Left ventricle myocardium inferior (tissue), 1 donor: ENCODE measurements around the gene BMP6. TPM values are rescaled to one million over a fixed set of nuclear protein-coding genes. Genes with fewer than 3 reads are reported as not detected.

Experiments used
- DNase-seq: peaks from one replicate; pipeline ENCODE4 v3.0.0-alpha.2; 2020
- H3K27ac ChIP-seq: fragments of 200-600 bp; replicated peaks from 2 replicates; pipeline ENCODE4 v1.8.0; 2021
- H3K27me3 ChIP-seq: fragments of 200-600 bp; 2 replicates; pipeline ENCODE4 v1.8.0; 2021; ENCODE audit warnings: low read depth
- H3K36me3 ChIP-seq: fragments of 200-600 bp; 2 replicates; pipeline ENCODE4 v1.8.0; 2021
- H3K4me1 ChIP-seq: fragments of 200-600 bp; 2 replicates; pipeline ENCODE4 v1.8.0; 2021
- H3K4me3 ChIP-seq: fragments of 200-600 bp; 2 replicates; pipeline ENCODE4 v1.8.0; 2021; ENCODE audit warnings: mild to moderate bottlenecking, moderate library complexity
- H3K9me3 ChIP-seq: fragments of 200-600 bp; replicated peaks from 2 replicates; pipeline ENCODE4 v1.8.0; 2021
- CTCF ChIP-seq: fragments of 200-600 bp; IDR thresholded peaks from 2 replicates; pipeline ENCODE4 v1.8.0; 2021; ENCODE audit warnings: antibody characterized with exemption, mild to moderate bottlenecking, borderline replicate concordance
- intact Hi-C: fragments of 100-400 bp; cut with micrococcal nuclease; formaldehyde crosslinking; loops from one replicate; pipeline ENCODE4 v1.11.0; 2022
- total RNA-seq: library from RNA; stranded (reverse); fragmentation: NEBNext Ultra II Directional; extraction: Animal tissue kit (Norgen Biotek cat#: 25700); gene quantifications from one replicate; pipeline ENCODE4 v1.2.1, GENCODE V29; 2021
- donor health status: DM: no; HTN: yes; CAD: no; lungs with severe emphysema.

BMP6 gene
- total RNA-seq, 1 donor from 2014 or later: 5.2 TPM

- Histone ChIP-seq H3K4me3 (no peak overlapping the region), H3K27ac (no peak overlapping the region), H3K27me3 (no peaks in the 10 kb centered on the region), H3K9me3 (no peaks in the 10 kb centered on the region), H3K4me1 (no peaks in the 10 kb centered on the region), H3K36me3 (no peaks in the 10 kb centered on the region)
- DNase-seq: no peak
- intact Hi-C loops: no loop called here
- TF ChIP-seq CTCF: no peak
Measured at GRCh38 chr6:7918403-7918802, 192.5 kb downstream of the BMP6 start.

- Histone ChIP-seq H3K27ac (no peak overlapping the region), H3K4me1 (no peaks in the 10 kb centered on the region), H3K4me3 (no peak overlapping the region), H3K36me3 (no peaks in the 10 kb centered on the region), H3K27me3 (no peaks in the 10 kb centered on the region), H3K9me3 (peaks cover 5% of the 10 kb centered on the region)
- intact Hi-C loops: no loop called here
- no peak for DNase-seq
- TF ChIP-seq CTCF: no peak
Measured at GRCh38 chr6:7919871-7920270, 194.0 kb downstream of the BMP6 start.

GRCh38 chr6:7920425-7920824 lies 194.5 kb downstream of the BMP6 start:
- TF ChIP-seq CTCF: no peak
- DNase-seq: no peak
- Histone ChIP-seq H3K36me3 (no peaks in the 10 kb centered on the region), H3K27me3 (no peaks in the 10 kb centered on the region), H3K9me3 (peaks cover 11% of the 10 kb centered on the region), H3K27ac (no peak overlapping the region), H3K4me1 (no peaks in the 10 kb centered on the region), H3K4me3 (no peak overlapping the region)
- intact Hi-C loops: no loop called here

GRCh38 chr6:7921046-7921445 lies 195.1 kb downstream of the BMP6 start:
- Histone ChIP-seq H3K27ac (no peak overlapping the region), H3K4me3 (no peak overlapping the region), H3K4me1 (no peaks in the 10 kb centered on the region), H3K27me3 (no peaks in the 10 kb centered on the region), H3K36me3 (peaks cover 4% of the 10 kb centered on the region), H3K9me3 (peaks cover 17% of the 10 kb centered on the region)
- intact Hi-C loops: no loop called here
- no peak for TF ChIP-seq CTCF
- DNase-seq: no peak

- H3K4me1 ChIP-seq: no peaks in the 10 kb centered on the region
- intact Hi-C loops: no loop called here
- no peaks in the 10 kb centered on the region for H3K27me3 ChIP-seq
- no peak overlapping the region for H3K27ac ChIP-seq
- H3K4me3 ChIP-seq: no peak overlapping the region
- no peak for TF ChIP-seq CTCF
- no peak for DNase-seq
- peaks cover 4% of the 10 kb centered on the region for H3K36me3 ChIP-seq
- peaks cover 21% of the 10 kb centered on the region for H3K9me3 ChIP-seq
Measured at GRCh38 chr6:7921632-7922092, 195.8 kb downstream of the BMP6 start.

- Histone ChIP-seq H3K27me3 (no peaks in the 10 kb centered on the region), H3K4me1 (no peaks in the 10 kb centered on the region), H3K4me3 (no peak overlapping the region), H3K27ac (no peak overlapping the region), H3K36me3 (peaks cover 4% of the 10 kb centered on the region), H3K9me3 (peaks cover 21% of the 10 kb centered on the region)
- intact Hi-C loops: no loop called here
- TF ChIP-seq CTCF: no peak
- DNase-seq: no peak
Measured at GRCh38 chr6:7922596-7922995, 196.7 kb downstream of the BMP6 start.
